ENCODE measurements around the gene MPPED2.

DNA sequence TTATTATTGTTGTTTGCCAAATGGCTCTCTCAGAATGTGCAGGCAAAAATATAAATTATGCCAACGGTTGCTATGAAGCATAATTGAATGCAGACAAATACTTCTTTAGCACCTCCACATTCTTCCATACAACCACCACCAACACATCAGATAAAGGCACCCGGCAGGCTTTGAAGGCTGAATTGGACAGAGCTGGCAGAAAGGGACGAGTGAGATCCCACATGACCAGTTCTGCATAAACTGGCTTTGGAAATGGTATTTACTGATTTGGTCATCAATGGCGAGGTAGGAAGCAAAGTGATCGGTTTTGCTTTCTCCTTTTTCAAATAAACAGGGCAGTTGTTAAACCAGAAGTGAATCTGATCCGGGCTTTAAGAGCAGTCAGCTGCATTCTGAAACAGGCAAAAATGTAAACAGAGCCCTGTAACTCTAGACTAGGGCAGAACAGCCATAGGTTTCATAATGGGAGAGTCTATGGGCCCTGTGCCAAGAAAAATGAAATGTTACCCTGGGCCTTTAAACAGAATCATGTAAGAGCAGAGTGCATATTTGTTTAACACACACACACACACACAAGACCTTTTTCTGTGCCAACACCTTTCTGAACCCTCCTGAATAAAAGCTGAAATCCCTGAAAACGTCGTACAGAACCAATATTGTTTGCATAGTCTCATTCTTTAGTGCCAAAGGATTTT lies 97.7 kb downstream of the MPPED2 start:
- TF ChIP-seq POLR2A (IDR thresholded peaks at IDR 0.05) (no peak), POLR2AphosphoS5 (IDR thresholded peaks at IDR 0.05) (peak in 1 of 4 donors; percentile 13), EP300 (IDR thresholded peaks at IDR 0.05) (no peak)
- TF ChIP-seq, protein P1, sequence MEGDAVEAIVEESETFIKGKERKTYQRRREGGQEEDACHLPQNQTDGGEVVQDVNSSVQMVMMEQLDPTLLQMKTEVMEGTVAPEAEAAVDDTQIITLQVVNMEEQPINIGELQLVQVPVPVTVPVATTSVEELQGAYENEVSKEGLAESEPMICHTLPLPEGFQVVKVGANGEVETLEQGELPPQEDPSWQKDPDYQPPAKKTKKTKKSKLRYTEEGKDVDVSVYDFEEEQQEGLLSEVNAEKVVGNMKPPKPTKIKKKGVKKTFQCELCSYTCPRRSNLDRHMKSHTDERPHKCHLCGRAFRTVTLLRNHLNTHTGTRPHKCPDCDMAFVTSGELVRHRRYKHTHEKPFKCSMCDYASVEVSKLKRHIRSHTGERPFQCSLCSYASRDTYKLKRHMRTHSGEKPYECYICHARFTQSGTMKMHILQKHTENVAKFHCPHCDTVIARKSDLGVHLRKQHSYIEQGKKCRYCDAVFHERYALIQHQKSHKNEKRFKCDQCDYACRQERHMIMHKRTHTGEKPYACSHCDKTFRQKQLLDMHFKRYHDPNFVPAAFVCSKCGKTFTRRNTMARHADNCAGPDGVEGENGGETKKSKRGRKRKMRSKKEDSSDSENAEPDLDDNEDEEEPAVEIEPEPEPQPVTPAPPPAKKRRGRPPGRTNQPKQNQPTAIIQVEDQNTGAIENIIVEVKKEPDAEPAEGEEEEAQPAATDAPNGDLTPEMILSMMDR (IDR thresholded peaks at IDR 0.05), result no peak
